HepG2 (cell line): ENCODE data around the gene TEX261. TPM values are rescaled to one million over a fixed set of nuclear protein-coding genes. Genes with fewer than 3 reads are reported as not detected.

Experiments used
- BHLHE40 ChIP-seq: IDR thresholded peaks from 2 replicates; pipeline ENCODE4 v1.6.1; 2011; ENCODE audit warnings: low read length, improper control_type of control experiment
- CCAR2 ChIP-seq: fragments of 200-400 bp; formaldehyde crosslinking; optimal IDR thresholded peaks from 2 replicates; pipeline ENCODE3; 2018; ENCODE audit warnings: low read depth, mild to moderate bottlenecking, low read length, moderate library complexity
- ELF1 ChIP-seq: sonication (generic); formaldehyde crosslinking; IDR thresholded peaks from 2 replicates; pipeline ENCODE4 v1.4.0; 2020; ENCODE audit warnings: missing genetic modification reagents
- KLF15 ChIP-seq: sonication (generic); formaldehyde crosslinking; IDR thresholded peaks from 2 replicates; pipeline ENCODE4 v1.8.1; 2023; ENCODE audit warnings: borderline replicate concordance, mild to moderate bottlenecking, inconsistent platforms, missing genetic modification reagents, mixed read lengths
- MTERF4 ChIP-seq: sonication (generic); formaldehyde crosslinking; IDR thresholded peaks from 2 replicates; pipeline ENCODE4 v1.8.0; 2023; ENCODE audit warnings: mild to moderate bottlenecking, missing genetic modification reagents
- NRL ChIP-seq: sonication (generic); formaldehyde crosslinking; IDR thresholded peaks from 2 replicates; pipeline ENCODE4 v1.5.0; 2020; ENCODE audit warnings: missing genetic modification reagents, mild to moderate bottlenecking, moderate library complexity, borderline replicate concordance
- PTBP1 ChIP-seq: fragments of 200-400 bp; formaldehyde crosslinking; IDR thresholded peaks from 2 replicates; pipeline ENCODE4 v1.6.1; 2018; ENCODE audit warnings: low read length, low read depth; ENCODE audit not compliant: poor library complexity, severe bottlenecking
- SMAD9 ChIP-seq: sonication (generic); formaldehyde crosslinking; IDR thresholded peaks from 2 replicates; pipeline ENCODE4 v1.5.1; 2020; ENCODE audit warnings: mild to moderate bottlenecking, missing genetic modification reagents
- SMC3 ChIP-seq: IDR thresholded peaks from 2 replicates; pipeline ENCODE4 v1.6.1; 2011; ENCODE audit warnings: low read length, improper control_type of control experiment
- SP2 ChIP-seq: sonication (generic); formaldehyde crosslinking; IDR thresholded peaks from 2 replicates; pipeline ENCODE4 v1.5.1; 2020; ENCODE audit warnings: mild to moderate bottlenecking, missing genetic modification reagents
- ZBTB44 ChIP-seq: sonication (generic); formaldehyde crosslinking; IDR thresholded peaks from 2 replicates; pipeline ENCODE4 v1.4.0; 2020; ENCODE audit warnings: missing genetic modification reagents
- ZBTB46 ChIP-seq: sonication (generic); formaldehyde crosslinking; IDR thresholded peaks from 2 replicates; pipeline ENCODE4 v1.4.0; 2020; ENCODE audit warnings: mild to moderate bottlenecking, missing genetic modification reagents, borderline replicate concordance
- ZFYVE20 ChIP-seq: sonication (generic); formaldehyde crosslinking; IDR thresholded peaks from 2 replicates; pipeline ENCODE4 v1.8.0; 2023; ENCODE audit warnings: low read depth, mild to moderate bottlenecking, moderate library complexity, missing genetic modification reagents, borderline replicate concordance
- ZNF343 ChIP-seq: sonication (generic); formaldehyde crosslinking; IDR thresholded peaks from 2 replicates; pipeline ENCODE4 v1.4.0; 2020; ENCODE audit warnings: mild to moderate bottlenecking, missing genetic modification reagents
- ZNF766 ChIP-seq: sonication (generic); formaldehyde crosslinking; IDR thresholded peaks from 2 replicates; pipeline ENCODE4 v1.5.0; 2020; ENCODE audit warnings: missing genetic modification reagents, borderline replicate concordance
- polyA plus RNA-seq, 8 experiments: library from polyadenylated mRNA; depleted of rRNA in 3 of 8; stranded (reverse) in 7 of 8; unstranded in 1 of 8; fragments of >200 nt; fragmentation: Illumina TruSeq in 4 of 8; extraction: Trizol in 4 of 8; gene quantifications; 2 replicates each; pipeline versions ENCODE4 v1.2.1 to v1.2.3, GENCODE V29; 2011 to 2016; ENCODE audit warnings: low read depth in 4 of 8, missing spikeins in 1 of 8, mixed read lengths in 1 of 8; ENCODE audit not compliant: insufficient read depth in 1 of 8
- total RNA-seq, 5 experiments: library from RNA; depleted of rRNA; stranded (reverse); fragments of >200 nt; fragmentation: Illumina TruSeq; extraction: Trizol; gene quantifications; 2 replicates each; pipeline ENCODE4 v1.2.3, GENCODE V29; 2016; ENCODE audit warnings: low read depth in 1 of 5
- TF ChIP-seq, protein P1 (sequence below), 2 experiments: sonication (generic) in 1 of 2; formaldehyde crosslinking in 1 of 2; IDR thresholded peaks; 2 replicates each; pipeline versions ENCODE4 v1.6.1 to v1.9.0; 2014 to 2022; ENCODE audit warnings: antibody characterized with exemption in 1 of 2, borderline replicate concordance in 1 of 2, inconsistent platforms in 1 of 2, low read depth in 1 of 2, missing genetic modification reagents in 1 of 2
- TF ChIP-seq, protein P2 (sequence below): sonication (generic); formaldehyde crosslinking; IDR thresholded peaks from 2 replicates; pipeline ENCODE4 v1.5.0; 2020; ENCODE audit warnings: mild to moderate bottlenecking, missing genetic modification reagents, moderate library complexity

The TEX261 gene
- total and polyA plus RNA-seq, 2 of the 13 experiments (the other 11 are each of a cell fraction or from before 2014, with no cell fraction given), result 43.8 to 78.7 TPM

GRCh38 chr2:70946832-70947442, 47.7 kb downstream of the TEX261 start (continued):
- TF ChIP-seq, protein P1, sequence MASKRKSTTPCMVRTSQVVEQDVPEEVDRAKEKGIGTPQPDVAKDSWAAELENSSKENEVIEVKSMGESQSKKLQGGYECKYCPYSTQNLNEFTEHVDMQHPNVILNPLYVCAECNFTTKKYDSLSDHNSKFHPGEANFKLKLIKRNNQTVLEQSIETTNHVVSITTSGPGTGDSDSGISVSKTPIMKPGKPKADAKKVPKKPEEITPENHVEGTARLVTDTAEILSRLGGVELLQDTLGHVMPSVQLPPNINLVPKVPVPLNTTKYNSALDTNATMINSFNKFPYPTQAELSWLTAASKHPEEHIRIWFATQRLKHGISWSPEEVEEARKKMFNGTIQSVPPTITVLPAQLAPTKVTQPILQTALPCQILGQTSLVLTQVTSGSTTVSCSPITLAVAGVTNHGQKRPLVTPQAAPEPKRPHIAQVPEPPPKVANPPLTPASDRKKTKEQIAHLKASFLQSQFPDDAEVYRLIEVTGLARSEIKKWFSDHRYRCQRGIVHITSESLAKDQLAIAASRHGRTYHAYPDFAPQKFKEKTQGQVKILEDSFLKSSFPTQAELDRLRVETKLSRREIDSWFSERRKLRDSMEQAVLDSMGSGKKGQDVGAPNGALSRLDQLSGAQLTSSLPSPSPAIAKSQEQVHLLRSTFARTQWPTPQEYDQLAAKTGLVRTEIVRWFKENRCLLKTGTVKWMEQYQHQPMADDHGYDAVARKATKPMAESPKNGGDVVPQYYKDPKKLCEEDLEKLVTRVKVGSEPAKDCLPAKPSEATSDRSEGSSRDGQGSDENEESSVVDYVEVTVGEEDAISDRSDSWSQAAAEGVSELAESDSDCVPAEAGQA (IDR thresholded peaks at IDR 0.05; ENCODE audit: low read depth), result no peak
- TF ChIP-seq, protein P1 (CRISPR knock-in tag; IDR thresholded peaks at IDR 0.05; ENCODE audit: borderline replicate concordance), result no peak
- TF ChIP-seq SP2 (CRISPR knock-in tag), result no peak
- peak; percentile 55 for TF ChIP-seq ELF1 (CRISPR knock-in tag)
- no peak for TF ChIP-seq PTBP1
- TF ChIP-seq ZNF343 (CRISPR knock-in tag), result no peak
- TF ChIP-seq, protein P2, sequence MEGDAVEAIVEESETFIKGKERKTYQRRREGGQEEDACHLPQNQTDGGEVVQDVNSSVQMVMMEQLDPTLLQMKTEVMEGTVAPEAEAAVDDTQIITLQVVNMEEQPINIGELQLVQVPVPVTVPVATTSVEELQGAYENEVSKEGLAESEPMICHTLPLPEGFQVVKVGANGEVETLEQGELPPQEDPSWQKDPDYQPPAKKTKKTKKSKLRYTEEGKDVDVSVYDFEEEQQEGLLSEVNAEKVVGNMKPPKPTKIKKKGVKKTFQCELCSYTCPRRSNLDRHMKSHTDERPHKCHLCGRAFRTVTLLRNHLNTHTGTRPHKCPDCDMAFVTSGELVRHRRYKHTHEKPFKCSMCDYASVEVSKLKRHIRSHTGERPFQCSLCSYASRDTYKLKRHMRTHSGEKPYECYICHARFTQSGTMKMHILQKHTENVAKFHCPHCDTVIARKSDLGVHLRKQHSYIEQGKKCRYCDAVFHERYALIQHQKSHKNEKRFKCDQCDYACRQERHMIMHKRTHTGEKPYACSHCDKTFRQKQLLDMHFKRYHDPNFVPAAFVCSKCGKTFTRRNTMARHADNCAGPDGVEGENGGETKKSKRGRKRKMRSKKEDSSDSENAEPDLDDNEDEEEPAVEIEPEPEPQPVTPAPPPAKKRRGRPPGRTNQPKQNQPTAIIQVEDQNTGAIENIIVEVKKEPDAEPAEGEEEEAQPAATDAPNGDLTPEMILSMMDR (CRISPR knock-in tag), result peak; percentile 92
- no peak for TF ChIP-seq MTERF4
- no peak for TF ChIP-seq BHLHE40
- no peak for TF ChIP-seq NRL (CRISPR knock-in tag)
- peak; percentile 80 for TF ChIP-seq SMC3
- no peak for TF ChIP-seq ZFYVE20 (CRISPR knock-in tag)
- no peak for TF ChIP-seq ZNF766
- TF ChIP-seq KLF15 (CRISPR knock-in tag), result no peak
- TF ChIP-seq CCAR2, result no peak
- TF ChIP-seq ZBTB46 (CRISPR knock-in tag), result no peak
- TF ChIP-seq SMAD9, result no peak
- TF ChIP-seq ZBTB44 (CRISPR knock-in tag), result no peak
